Right lobe of liver (tissue), 4 donors: ENCODE measurements around the gene RBPJL.
A peak's percentile ranks its signal among the peaks of the same experiment; 100 is the strongest.

Experiments used
- POLR2A ChIP-seq: fragments of 450-650 bp; IDR thresholded peaks from one replicate; pipeline ENCODE4 v1.6.1; 2017; ENCODE audit warnings: antibody characterized with exemption, mild to moderate bottlenecking
- TF ChIP-seq, protein P1 (sequence below), 4 donors: fragments of 200-600 bp in 3 of 4; fragments of 450-650 bp in 1 of 4; IDR thresholded peaks; one replicate each; pipeline versions ENCODE4 v1.5.1 to v1.8.0; 2016 to 2022; ENCODE audit warnings: antibody characterized with exemption in 4 of 4, mild to moderate bottlenecking in 2 of 4
- donor health status: DM: no; HTN: no; CAD: no.
- donor health status: DM: no; HTN: no; CAD: no.
- donor health status: DM: no; HTN: yes; CAD: no.

DNA sequence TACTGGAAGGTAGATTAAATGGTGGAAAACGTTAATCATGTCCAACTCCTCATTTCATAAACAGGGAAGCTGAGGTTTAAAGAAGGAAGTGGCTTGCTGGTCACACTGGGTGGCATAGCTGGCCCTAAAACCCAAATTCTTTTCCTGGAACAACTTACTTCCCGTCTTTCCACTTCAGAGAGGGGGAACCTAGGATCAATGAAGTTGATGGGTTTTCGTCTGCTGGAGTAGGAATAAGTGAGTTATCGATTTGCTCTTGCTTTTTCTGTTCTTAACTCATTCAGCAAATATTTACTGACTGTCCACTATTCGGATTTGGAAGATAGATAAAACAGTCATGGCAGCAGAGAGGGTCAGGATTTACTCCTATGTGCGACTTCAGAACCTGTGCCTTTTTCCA, 55.2 kb downstream of the RBPJL start:
- peak; percentile 36 for TF ChIP-seq POLR2A
- TF ChIP-seq, protein P1, sequence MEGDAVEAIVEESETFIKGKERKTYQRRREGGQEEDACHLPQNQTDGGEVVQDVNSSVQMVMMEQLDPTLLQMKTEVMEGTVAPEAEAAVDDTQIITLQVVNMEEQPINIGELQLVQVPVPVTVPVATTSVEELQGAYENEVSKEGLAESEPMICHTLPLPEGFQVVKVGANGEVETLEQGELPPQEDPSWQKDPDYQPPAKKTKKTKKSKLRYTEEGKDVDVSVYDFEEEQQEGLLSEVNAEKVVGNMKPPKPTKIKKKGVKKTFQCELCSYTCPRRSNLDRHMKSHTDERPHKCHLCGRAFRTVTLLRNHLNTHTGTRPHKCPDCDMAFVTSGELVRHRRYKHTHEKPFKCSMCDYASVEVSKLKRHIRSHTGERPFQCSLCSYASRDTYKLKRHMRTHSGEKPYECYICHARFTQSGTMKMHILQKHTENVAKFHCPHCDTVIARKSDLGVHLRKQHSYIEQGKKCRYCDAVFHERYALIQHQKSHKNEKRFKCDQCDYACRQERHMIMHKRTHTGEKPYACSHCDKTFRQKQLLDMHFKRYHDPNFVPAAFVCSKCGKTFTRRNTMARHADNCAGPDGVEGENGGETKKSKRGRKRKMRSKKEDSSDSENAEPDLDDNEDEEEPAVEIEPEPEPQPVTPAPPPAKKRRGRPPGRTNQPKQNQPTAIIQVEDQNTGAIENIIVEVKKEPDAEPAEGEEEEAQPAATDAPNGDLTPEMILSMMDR (IDR thresholded peaks at IDR 0.05), result no peak
